Body of pancreas (tissue), 4 donors: ENCODE data around the gene RAD51B. TPM values are rescaled to one million over a fixed set of nuclear protein-coding genes. Genes with fewer than 3 reads are reported as not detected.

Experiments
- ATAC-seq: fragments of 150-250 bp; one replicate; pipeline ENCODE4 v1.9.1; 2016
- DNase-seq, 4 donors: peaks; one replicate each; pipeline ENCODE4 v3.0.0-alpha.2; 2019
- H3K27ac ChIP-seq, 4 donors: fragments of 200-600 bp; sonication (generic); 1 replicate in 3 of 4; 2 replicates in 1 of 4; pipeline versions ENCODE4 v1.5.1 to v1.6.1; 2016 to 2019; ENCODE audit warnings: mild to moderate bottlenecking in 1 of 4, mixed read lengths in 1 of 4, moderate library complexity in 1 of 4
- H3K27me3 ChIP-seq, 2 donors: fragments of 200-600 bp; sonication (generic); one replicate each; pipeline ENCODE4 v1.6.0; 2016; ENCODE audit warnings: mild to moderate bottlenecking in 1 of 2
- H3K36me3 ChIP-seq, 2 donors: fragments of 200-600 bp; sonication (generic); replicated peaks in 1 of 2; 2 replicates each; pipeline ENCODE4 v1.5.1; 2016; ENCODE audit warnings: low read depth in 2 of 2; ENCODE audit not compliant: insufficient read depth in 1 of 2
- H3K4me1 ChIP-seq: fragments of 200-600 bp; sonication (generic); one replicate; pipeline ENCODE4 v1.6.0; 2016
- H3K4me3 ChIP-seq, 2 donors: fragments of 200-600 bp; sonication (generic); 1 replicate in 1 of 2; 2 replicates in 1 of 2; pipeline ENCODE4 v1.5.1; 2016 to 2019
- H3K9me3 ChIP-seq, 3 donors: fragments of 200-600 bp; sonication (generic); 1 replicate in 2 of 3; 2 replicates in 1 of 3; pipeline ENCODE4 v1.5.1; 2016
- POLR2A ChIP-seq, 3 donors: fragments of 450-650 bp; IDR thresholded peaks; one replicate each; pipeline ENCODE4 v1.6.1; 2016; ENCODE audit warnings: antibody characterized with exemption in 3 of 3, mild to moderate bottlenecking in 2 of 3
- WGBS, 2 donors: methylation state at CpG; one replicate each; pipeline ENCODE4 v1.1.5; 2017; 5-methylcytosine and 5-hydroxymethylcytosine counted together
- intact Hi-C: fragments of 100-400 bp; cut with DNase I; formaldehyde crosslinking; loops from one replicate; pipeline ENCODE4 v1.15.1; 2023
- total RNA-seq, 2 donors: library from RNA; depleted of rRNA; stranded (reverse); fragments of >200 nt; gene quantifications; one replicate each; pipeline ENCODE4 v1.1.0, GENCODE V29; 2016
- TF ChIP-seq, protein P1 (sequence below), 7 experiments: fragments of 450-650 bp in 4 of 7; fragments of 200-600 bp in 3 of 7; sonication (generic) in 3 of 7; IDR thresholded peaks; one replicate each; pipeline ENCODE4 v1.5.1; 2016 to 2019; ENCODE audit warnings: antibody characterized with exemption in 7 of 7

Gene RAD51B
- total RNA-seq, 2 donors from 2014 or later = 12.2 to 29.6 TPM

DNA sequence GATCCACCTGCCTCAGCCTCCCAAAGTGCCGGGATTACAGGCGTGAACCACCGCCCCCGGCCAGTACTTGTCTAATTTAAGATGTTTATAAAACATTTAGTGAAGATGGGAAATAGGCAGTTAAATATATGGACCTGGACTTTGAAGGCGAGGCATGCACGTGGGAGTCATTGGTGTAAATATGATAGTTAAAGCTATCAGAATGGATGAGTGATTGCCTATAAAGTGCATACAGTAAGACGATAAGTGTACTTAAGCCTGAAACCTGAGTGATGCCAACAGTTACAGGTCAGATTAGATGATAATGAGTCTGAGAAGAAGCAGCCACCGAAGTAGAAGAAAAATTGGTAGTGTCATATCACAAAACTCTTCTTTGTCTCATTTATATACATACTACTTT lies 11.5 kb downstream of the RAD51B start:
- DNase-seq = no peak
- WGBS, 2 donors = 86 to 87% methylated on average over 8 of the region's 8 CpGs
- intact Hi-C loops = loop anchor here (10.0 kb wide), 1 partner anchor 1014 kb away; no protein-coding TSS in a partner anchor
- no peak for TF ChIP-seq POLR2A (IDR thresholded peaks at IDR 0.05)
- TF ChIP-seq, protein P1, sequence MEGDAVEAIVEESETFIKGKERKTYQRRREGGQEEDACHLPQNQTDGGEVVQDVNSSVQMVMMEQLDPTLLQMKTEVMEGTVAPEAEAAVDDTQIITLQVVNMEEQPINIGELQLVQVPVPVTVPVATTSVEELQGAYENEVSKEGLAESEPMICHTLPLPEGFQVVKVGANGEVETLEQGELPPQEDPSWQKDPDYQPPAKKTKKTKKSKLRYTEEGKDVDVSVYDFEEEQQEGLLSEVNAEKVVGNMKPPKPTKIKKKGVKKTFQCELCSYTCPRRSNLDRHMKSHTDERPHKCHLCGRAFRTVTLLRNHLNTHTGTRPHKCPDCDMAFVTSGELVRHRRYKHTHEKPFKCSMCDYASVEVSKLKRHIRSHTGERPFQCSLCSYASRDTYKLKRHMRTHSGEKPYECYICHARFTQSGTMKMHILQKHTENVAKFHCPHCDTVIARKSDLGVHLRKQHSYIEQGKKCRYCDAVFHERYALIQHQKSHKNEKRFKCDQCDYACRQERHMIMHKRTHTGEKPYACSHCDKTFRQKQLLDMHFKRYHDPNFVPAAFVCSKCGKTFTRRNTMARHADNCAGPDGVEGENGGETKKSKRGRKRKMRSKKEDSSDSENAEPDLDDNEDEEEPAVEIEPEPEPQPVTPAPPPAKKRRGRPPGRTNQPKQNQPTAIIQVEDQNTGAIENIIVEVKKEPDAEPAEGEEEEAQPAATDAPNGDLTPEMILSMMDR (IDR thresholded peaks at IDR 0.05) = no peak
- H3K9me3 ChIP-seq = no peaks in the 10 kb centered on the region
- H3K27ac ChIP-seq = no peak overlapping the region
- ATAC-seq = no peak
- no peaks in the 10 kb centered on the region for H3K36me3 ChIP-seq
- no peaks in the 10 kb centered on the region for H3K4me1 ChIP-seq
- H3K4me3 ChIP-seq = no peak overlapping the region
- no peaks in the 10 kb centered on the region for H3K27me3 ChIP-seq

DNA sequence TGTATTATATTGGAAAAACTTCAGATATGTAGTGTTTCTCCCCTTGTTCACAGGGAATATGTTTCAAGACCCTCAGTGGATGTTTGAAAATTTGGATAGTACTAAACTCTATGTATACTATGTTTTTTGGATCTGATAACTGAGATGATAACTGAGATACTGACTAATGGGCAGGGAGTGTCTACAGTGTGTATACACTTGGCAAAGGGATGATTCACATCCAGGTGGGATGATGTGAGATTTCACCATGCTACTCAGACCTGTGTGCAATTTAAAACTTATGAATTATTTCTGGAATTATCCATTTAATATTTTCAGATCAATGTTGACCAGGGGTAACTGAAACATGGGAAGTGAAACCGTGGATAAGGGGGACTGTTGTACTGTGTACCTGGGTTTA lies 13.8 kb downstream of the RAD51B start:
- Histone ChIP-seq H3K27me3 (no peaks in the 10 kb centered on the region), H3K27ac (no peak overlapping the region), H3K4me1 (no peaks in the 10 kb centered on the region), H3K4me3 (no peak overlapping the region), H3K9me3 (no peaks in the 10 kb centered on the region), H3K36me3 (no peaks in the 10 kb centered on the region)
- no peak for TF ChIP-seq POLR2A (IDR thresholded peaks at IDR 0.05)
- TF ChIP-seq, protein P1 (IDR thresholded peaks at IDR 0.05) = no peak
- DNase-seq = no peak
- no peak for ATAC-seq
- intact Hi-C loops = loop anchor here (10.0 kb wide), 1 partner anchor 1011 kb away; no protein-coding TSS in a partner anchor
- 83 to 85% methylated on average over 1 of the region's 1 CpG for WGBS, 2 donors

DNA sequence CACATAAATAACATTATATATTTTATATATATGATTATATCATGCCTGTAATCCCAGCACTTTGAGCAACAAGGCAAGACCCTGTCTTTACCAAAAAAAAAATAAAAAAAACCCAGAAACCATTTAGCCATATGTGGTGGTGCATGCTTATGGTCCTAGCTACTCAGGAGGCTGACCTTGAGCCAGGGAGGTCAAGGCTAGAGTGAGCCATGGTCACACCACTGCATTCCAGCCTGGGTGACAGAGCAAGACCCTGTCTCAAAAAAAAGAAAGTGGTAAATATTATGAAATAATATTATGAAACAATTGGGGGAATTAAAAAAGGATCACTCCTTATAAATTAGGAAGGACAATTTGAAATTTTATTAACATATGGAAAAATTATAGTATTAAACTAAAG lies 16.0 kb downstream of the RAD51B start:
- no peaks in the 10 kb centered on the region for H3K27me3 ChIP-seq
- H3K4me1 ChIP-seq = no peaks in the 10 kb centered on the region
- ATAC-seq (no peak), DNase-seq (no peak)
- intact Hi-C loops = loop anchor here (10.0 kb wide), 1 partner anchor 1009 kb away; no protein-coding TSS in a partner anchor
- H3K27ac ChIP-seq = no peak overlapping the region
- TF ChIP-seq POLR2A (IDR thresholded peaks at IDR 0.05) = no peak
- TF ChIP-seq, protein P1 (IDR thresholded peaks at IDR 0.05) = no peak
- H3K9me3 ChIP-seq = no peaks in the 10 kb centered on the region
- H3K4me3 ChIP-seq = no peak overlapping the region
- no peaks in the 10 kb centered on the region for H3K36me3 ChIP-seq

DNA sequence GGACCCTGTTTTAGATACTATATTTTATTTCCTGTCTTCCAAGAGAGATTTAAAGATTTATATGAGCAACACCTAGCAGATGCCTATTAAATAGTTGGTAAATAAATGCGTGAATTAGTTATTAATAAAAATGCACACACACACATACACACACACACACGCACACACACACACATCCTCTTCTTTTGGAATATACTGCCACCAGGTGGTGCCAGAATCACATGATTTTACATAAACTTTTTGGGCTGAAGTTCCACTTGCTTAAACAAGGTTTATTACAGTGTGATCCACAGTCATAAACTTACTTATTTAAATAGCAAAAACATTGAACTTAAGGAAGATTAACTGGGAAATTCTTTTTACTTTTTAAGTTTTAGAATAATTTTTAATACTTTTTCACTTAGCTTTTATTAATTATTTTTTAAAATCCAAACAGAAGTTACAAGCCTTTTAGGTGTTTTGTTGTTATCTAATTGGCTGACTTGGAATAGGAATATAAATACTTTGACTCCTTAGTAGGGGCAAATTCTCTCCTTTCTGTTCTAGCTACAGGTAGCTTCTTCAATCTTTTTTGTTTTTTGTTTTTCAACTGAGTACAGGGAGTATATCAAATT lies 17.5 kb downstream of the RAD51B start:
- Histone ChIP-seq H3K9me3 (no peaks in the 10 kb centered on the region), H3K36me3 (no peaks in the 10 kb centered on the region), H3K27me3 (no peaks in the 10 kb centered on the region), H3K4me1 (no peaks in the 10 kb centered on the region), H3K4me3 (no peak overlapping the region), H3K27ac (no peak overlapping the region)
- DNase-seq (peak; percentile 62 to 75 (median 70)), ATAC-seq (peak; percentile 66)
- TF ChIP-seq, protein P1 (IDR thresholded peaks at IDR 0.05) = peak; percentile 34 to 91 (median 75)
- no peak for TF ChIP-seq POLR2A (IDR thresholded peaks at IDR 0.05)
- intact Hi-C loops = loop anchor here (10.0 kb wide), 1 partner anchor 1008 kb away; no protein-coding TSS in a partner anchor
- 4 to 8% methylated on average over 2 of the region's 2 CpGs for WGBS, 2 donors
